ENCODE results near the gene FAM81A.

The FAM81A gene

DNA sequence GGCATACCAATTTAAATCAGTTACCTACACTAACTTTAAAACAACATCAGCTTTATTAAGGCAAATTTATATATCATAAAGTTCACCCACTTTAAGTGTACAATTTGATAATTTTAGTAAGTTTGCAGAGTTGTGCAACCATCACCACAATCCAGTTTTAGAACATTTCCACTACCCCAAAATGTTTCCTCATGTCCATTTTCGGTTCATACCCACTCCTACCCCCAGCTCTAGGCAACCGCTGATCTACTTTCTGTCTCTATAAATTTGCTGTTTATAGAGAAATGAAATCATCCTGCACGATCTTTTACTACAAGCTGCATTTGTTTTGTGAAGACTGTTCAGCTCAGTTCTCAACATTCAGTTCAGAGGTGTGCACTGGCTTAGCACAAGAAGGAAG lies 31.5 kb upstream of the FAM81A start:
- Histone ChIP-seq H3K27ac (ENCODE audit: low read length) (no peak overlapping the region), H3K79me2 (ENCODE audit: low read length) (no peaks in the 10 kb centered on the region), H3K27me3 (ENCODE audit: low read depth, low read length) (peaks cover 4% of the 10 kb centered on the region), H3K4me1 (ENCODE audit: low read length) (peaks cover 51% of the 10 kb centered on the region), H4K20me1 (ENCODE audit: insufficient read depth, low read length) (no peaks in the 10 kb centered on the region), H2AFZ (ENCODE audit: low read depth, low read length) (no peak overlapping the region), H3K9me3 (ENCODE audit: insufficient read depth, low read length) (no peaks in the 10 kb centered on the region), H3K4me3 (ENCODE audit: low read length) (0 out of 2 replicates have a peak overlapping the region, but pooled peaks have one; percentile 1), H3K4me2 (ENCODE audit: low read length) (peak overlapping the region; percentile 39), H3K36me3 (replicated peaks; ENCODE audit: low read depth, low read length) (no peaks in the 10 kb centered on the region), H3K9ac (ENCODE audit: low read length) (no peak overlapping the region)
- TF ChIP-seq EZH2phosphoT487 (IDR thresholded peaks at IDR 0.05; ENCODE audit: low read depth), result no peak
- TF ChIP-seq, protein P1, sequence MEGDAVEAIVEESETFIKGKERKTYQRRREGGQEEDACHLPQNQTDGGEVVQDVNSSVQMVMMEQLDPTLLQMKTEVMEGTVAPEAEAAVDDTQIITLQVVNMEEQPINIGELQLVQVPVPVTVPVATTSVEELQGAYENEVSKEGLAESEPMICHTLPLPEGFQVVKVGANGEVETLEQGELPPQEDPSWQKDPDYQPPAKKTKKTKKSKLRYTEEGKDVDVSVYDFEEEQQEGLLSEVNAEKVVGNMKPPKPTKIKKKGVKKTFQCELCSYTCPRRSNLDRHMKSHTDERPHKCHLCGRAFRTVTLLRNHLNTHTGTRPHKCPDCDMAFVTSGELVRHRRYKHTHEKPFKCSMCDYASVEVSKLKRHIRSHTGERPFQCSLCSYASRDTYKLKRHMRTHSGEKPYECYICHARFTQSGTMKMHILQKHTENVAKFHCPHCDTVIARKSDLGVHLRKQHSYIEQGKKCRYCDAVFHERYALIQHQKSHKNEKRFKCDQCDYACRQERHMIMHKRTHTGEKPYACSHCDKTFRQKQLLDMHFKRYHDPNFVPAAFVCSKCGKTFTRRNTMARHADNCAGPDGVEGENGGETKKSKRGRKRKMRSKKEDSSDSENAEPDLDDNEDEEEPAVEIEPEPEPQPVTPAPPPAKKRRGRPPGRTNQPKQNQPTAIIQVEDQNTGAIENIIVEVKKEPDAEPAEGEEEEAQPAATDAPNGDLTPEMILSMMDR (IDR thresholded peaks at IDR 0.05; ENCODE audit: low read depth, low read length), result no peak

DNA sequence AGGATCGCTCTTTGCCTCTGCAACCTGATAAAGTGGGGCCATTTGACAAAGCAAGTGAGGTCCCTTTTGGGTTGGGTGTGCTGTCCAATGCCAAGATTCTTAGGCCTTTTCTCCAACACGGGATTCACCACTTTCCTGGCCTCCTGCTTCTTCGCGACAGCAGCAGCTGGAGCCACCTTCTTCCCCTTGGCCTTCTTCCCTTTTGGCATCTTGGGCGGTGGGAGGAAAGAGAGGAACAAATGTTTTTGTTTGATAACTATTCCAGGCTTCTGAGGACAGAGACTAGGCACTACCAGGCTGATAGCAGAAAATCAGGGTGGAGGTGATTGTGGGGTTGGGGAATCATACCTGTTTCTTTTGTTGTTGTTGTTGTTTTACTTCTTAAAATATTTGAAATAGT lies 30.0 kb upstream of the FAM81A start:
- no peak overlapping the region for H3K4me3 ChIP-seq (ENCODE audit: low read length)
- H2AFZ ChIP-seq (ENCODE audit: low read depth, low read length), result no peak overlapping the region
- H4K20me1 ChIP-seq (ENCODE audit: insufficient read depth, low read length), result no peaks in the 10 kb centered on the region
- H3K27me3 ChIP-seq (ENCODE audit: low read depth, low read length), result peaks cover 4% of the 10 kb centered on the region
- no peak overlapping the region for H3K27ac ChIP-seq (ENCODE audit: low read length)
- H3K9ac ChIP-seq (ENCODE audit: low read length), result no peak overlapping the region
- no peaks in the 10 kb centered on the region for H3K79me2 ChIP-seq (ENCODE audit: low read length)
- no peak overlapping the region for H3K4me2 ChIP-seq (ENCODE audit: low read length)
- TF ChIP-seq EZH2phosphoT487 (IDR thresholded peaks at IDR 0.05; ENCODE audit: low read depth), result no peak
- TF ChIP-seq, protein P1 (IDR thresholded peaks at IDR 0.05; ENCODE audit: low read depth, low read length), result no peak
- no peaks in the 10 kb centered on the region for H3K9me3 ChIP-seq (ENCODE audit: insufficient read depth, low read length)
- no peaks in the 10 kb centered on the region for H3K36me3 ChIP-seq (replicated peaks; ENCODE audit: low read depth, low read length)
- H3K4me1 ChIP-seq (ENCODE audit: low read length), result peaks cover 60% of the 10 kb centered on the region

DNA sequence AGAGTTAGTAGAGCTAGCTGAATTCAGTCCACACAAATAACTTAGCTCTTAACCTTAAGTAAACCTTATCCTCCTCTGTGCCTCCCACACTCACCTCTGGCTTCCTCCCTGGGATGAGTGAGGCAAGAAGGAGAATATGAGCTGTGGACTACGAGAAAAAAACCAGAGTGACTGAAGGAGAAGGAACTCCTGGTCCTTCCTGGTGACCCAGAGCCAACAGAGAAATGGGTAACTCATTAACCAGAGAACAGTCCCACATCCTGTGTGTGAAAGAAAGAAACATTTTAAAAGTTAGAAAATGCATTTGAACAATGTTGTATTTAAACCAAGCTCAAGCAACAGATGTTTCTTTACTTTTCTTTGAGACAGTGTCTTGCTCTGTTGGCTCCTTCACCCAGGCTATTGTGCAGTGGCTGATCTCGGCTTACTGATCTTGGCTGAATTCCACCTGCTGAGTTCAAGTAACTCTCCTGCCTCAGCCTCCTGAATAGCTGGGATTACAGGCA lies 27.5 kb upstream of the FAM81A start:
- Histone ChIP-seq H2AFZ (ENCODE audit: low read depth, low read length) (no peak overlapping the region), H4K20me1 (ENCODE audit: insufficient read depth, low read length) (no peaks in the 10 kb centered on the region), H3K36me3 (replicated peaks; ENCODE audit: low read depth, low read length) (no peaks in the 10 kb centered on the region), H3K4me1 (ENCODE audit: low read length) (peaks cover 75% of the 10 kb centered on the region), H3K9me3 (ENCODE audit: insufficient read depth, low read length) (no peaks in the 10 kb centered on the region), H3K4me3 (ENCODE audit: low read length) (peak overlapping the region; percentile 70), H3K9ac (ENCODE audit: low read length) (peak overlapping the region; percentile 48; the same call in 1 of the 2 replicates), H3K79me2 (ENCODE audit: low read length) (no peaks in the 10 kb centered on the region), H3K27ac (ENCODE audit: low read length) (peak overlapping the region; percentile 90), H3K4me2 (ENCODE audit: low read length) (peak overlapping the region; percentile 86), H3K27me3 (ENCODE audit: low read depth, low read length) (peaks cover 12% of the 10 kb centered on the region)
- TF ChIP-seq, protein P1 (IDR thresholded peaks at IDR 0.05; ENCODE audit: low read depth, low read length), result no peak
- TF ChIP-seq EZH2phosphoT487 (IDR thresholded peaks at IDR 0.05; ENCODE audit: low read depth), result no peak

DNA sequence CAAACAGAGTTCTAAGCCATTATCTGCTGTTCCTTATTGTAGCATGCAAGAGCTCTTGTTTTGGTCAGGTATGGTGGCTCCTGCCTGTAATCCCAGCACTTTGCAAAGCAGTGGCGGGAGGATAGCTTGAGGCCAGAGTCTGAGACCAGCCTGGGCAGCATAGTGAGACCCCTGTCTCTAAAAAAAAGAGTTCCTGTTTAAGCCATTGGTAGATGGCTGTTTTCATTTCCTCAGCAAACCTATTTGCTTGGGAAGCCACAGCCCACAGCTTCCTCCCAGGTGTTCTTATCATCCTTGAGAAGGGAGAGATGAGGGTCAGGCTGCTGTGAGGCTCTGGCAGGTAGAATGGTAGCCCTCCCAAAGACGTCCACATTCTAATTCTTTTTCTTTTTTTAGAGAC lies 24.4 kb upstream of the FAM81A start:
- peak overlapping the region; percentile 50 for H3K4me2 ChIP-seq (ENCODE audit: low read length)
- H3K79me2 ChIP-seq (ENCODE audit: low read length), result no peaks in the 10 kb centered on the region
- peak overlapping the region; percentile 25; the same call in 1 of the 2 replicates for H3K4me3 ChIP-seq (ENCODE audit: low read length)
- H2AFZ ChIP-seq (ENCODE audit: low read depth, low read length), result no peak overlapping the region
- H4K20me1 ChIP-seq (ENCODE audit: insufficient read depth, low read length), result no peaks in the 10 kb centered on the region
- H3K9ac ChIP-seq (ENCODE audit: low read length), result no peak overlapping the region
- peaks cover 24% of the 10 kb centered on the region for H3K27me3 ChIP-seq (ENCODE audit: low read depth, low read length)
- H3K27ac ChIP-seq (ENCODE audit: low read length), result peak overlapping the region; percentile 90
- no peak for TF ChIP-seq EZH2phosphoT487 (IDR thresholded peaks at IDR 0.05; ENCODE audit: low read depth)
- TF ChIP-seq, protein P1 (IDR thresholded peaks at IDR 0.05; ENCODE audit: low read depth, low read length), result no peak
- peaks cover 63% of the 10 kb centered on the region for H3K4me1 ChIP-seq (ENCODE audit: low read length)
- no peaks in the 10 kb centered on the region for H3K36me3 ChIP-seq (replicated peaks; ENCODE audit: low read depth, low read length)
- H3K9me3 ChIP-seq (ENCODE audit: insufficient read depth, low read length), result no peaks in the 10 kb centered on the region

Measured in OCI-LY3 (cell line).